ENCODE data around the gene IQGAP2. TPM values are rescaled to one million over a fixed set of nuclear protein-coding genes. Genes with fewer than 3 reads are reported as not detected.

IQGAP2 gene
- total RNA-seq, 1 donor from 2014 or later = 4.0 TPM

DNA sequence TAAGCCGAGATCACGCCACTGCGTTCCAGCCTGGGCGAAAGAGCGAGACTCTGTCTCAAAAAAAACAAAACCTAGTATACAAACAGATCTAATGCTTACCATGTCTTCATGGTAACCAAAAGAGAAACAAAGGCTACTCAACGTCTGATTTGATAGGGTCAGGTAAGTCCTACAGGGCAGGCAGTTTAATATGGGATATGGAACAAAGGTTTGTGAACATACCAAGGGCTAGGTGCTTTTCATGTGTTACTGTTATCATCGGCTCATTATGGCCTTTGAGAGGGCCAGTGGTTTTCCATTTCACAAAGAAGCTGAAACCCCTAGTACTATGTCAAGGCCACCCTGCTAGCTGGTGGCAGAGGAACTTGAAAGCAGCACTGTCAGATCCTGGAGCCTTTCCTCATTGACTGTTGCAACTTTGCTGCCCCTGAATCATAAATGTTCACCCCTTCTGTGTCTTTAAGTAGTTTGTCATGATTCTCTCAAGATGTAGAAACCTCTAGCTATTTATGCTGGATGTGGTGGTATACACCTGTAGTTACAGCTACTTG, 5.1 kb downstream of the IQGAP2 start:
- TF ChIP-seq, protein P1, sequence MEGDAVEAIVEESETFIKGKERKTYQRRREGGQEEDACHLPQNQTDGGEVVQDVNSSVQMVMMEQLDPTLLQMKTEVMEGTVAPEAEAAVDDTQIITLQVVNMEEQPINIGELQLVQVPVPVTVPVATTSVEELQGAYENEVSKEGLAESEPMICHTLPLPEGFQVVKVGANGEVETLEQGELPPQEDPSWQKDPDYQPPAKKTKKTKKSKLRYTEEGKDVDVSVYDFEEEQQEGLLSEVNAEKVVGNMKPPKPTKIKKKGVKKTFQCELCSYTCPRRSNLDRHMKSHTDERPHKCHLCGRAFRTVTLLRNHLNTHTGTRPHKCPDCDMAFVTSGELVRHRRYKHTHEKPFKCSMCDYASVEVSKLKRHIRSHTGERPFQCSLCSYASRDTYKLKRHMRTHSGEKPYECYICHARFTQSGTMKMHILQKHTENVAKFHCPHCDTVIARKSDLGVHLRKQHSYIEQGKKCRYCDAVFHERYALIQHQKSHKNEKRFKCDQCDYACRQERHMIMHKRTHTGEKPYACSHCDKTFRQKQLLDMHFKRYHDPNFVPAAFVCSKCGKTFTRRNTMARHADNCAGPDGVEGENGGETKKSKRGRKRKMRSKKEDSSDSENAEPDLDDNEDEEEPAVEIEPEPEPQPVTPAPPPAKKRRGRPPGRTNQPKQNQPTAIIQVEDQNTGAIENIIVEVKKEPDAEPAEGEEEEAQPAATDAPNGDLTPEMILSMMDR (IDR thresholded peaks at IDR 0.05; ENCODE audit: insufficient read depth, low read length, poor library complexity, severe bottlenecking) = no peak
- DNase-seq (ENCODE audit: low read depth) = no peak
- Histone ChIP-seq H3K4me3 (ENCODE audit: low read depth, low read length) (no peak overlapping the region), H3K36me3 (ENCODE audit: control insufficient read depth, insufficient read depth, low read length) (no peaks in the 10 kb centered on the region), H3K27me3 (ENCODE audit: control insufficient read depth, insufficient read depth, low read length) (peaks cover 13% of the 10 kb centered on the region)

DNA sequence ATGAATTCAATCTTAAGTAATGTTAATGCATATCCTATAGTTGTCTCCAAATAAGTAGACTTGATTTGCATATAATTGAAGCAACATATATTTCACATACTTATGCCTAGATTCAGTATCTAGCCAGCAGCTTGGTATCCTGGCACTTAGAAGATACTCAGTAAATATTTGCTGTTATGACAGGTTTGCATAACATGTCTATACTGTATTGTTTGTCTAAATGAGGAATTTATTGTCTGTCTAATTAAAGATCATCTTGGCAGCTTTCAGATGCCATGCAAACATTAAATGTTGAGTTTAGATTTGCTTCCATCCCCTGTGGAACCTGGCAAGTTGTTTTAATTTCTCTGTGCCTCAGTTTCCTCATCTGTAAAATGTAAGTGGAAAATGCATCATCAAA, 9.4 kb downstream of the IQGAP2 start:
- H3K27me3 ChIP-seq (ENCODE audit: control insufficient read depth, insufficient read depth, low read length) = no peaks in the 10 kb centered on the region
- TF ChIP-seq, protein P1 (IDR thresholded peaks at IDR 0.05; ENCODE audit: insufficient read depth, low read length, poor library complexity, severe bottlenecking) = no peak

DNA sequence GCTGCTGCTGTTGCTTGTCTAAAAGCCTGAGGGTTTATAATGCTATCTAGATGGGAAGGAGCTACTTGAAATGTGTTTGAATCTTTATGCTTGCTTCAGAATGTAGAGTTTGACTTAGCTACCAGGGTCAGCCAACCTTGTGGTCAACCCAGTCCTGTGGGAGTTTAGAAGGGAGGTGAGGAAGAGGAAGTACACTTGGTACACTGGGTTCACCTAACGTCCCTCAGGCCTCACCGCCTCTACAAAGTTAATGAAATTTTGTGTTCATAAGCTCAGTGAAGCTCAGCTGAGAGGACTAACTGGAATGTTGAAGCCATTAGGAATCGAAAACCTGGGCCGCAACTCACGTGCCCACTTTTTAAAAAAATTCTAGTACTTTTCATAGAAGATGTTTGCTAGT, 10.7 kb downstream of the IQGAP2 start:
- no peaks in the 10 kb centered on the region for H3K27me3 ChIP-seq (ENCODE audit: control insufficient read depth, insufficient read depth, low read length)
- TF ChIP-seq, protein P1 (IDR thresholded peaks at IDR 0.05; ENCODE audit: insufficient read depth, low read length, poor library complexity, severe bottlenecking) = no peak
- H3K4me3 ChIP-seq (ENCODE audit: low read depth, low read length) = no peak overlapping the region
- DNase-seq (ENCODE audit: low read depth) = no peak
- H3K36me3 ChIP-seq (ENCODE audit: control insufficient read depth, insufficient read depth, low read length) = no peaks in the 10 kb centered on the region

More for the DNA sequence above, 9.4 kb downstream of the IQGAP2 start:
- H3K36me3 ChIP-seq (ENCODE audit: control insufficient read depth, insufficient read depth, low read length) = no peaks in the 10 kb centered on the region
- no peak overlapping the region for H3K4me3 ChIP-seq (ENCODE audit: low read depth, low read length)
- no peak for DNase-seq (ENCODE audit: low read depth)

DNA sequence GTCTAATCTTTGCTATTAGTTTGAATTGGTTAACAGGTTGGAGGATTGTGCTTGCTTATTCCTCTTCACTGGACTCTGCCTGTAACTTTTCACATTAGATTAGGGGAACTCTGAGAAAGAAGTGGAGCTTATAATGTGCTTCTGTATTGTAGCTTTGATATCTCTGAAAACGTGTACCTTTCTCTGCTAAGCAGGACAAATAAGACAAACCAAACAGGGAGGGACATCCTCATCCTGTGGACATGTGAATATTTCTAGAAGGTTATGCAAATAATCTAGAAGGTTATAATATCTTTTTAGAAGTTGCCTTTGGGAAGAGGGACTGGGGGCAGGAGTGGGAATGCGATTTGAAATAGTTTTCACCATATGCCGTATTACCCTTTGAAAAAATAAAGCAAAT, 11.7 kb downstream of the IQGAP2 start:
- H3K27me3 ChIP-seq (ENCODE audit: control insufficient read depth, insufficient read depth, low read length) = no peaks in the 10 kb centered on the region
- no peak overlapping the region for H3K4me3 ChIP-seq (ENCODE audit: low read depth, low read length)
- TF ChIP-seq, protein P1 (IDR thresholded peaks at IDR 0.05; ENCODE audit: insufficient read depth, low read length, poor library complexity, severe bottlenecking) = no peak
- H3K36me3 ChIP-seq (ENCODE audit: control insufficient read depth, insufficient read depth, low read length) = no peaks in the 10 kb centered on the region
- DNase-seq (ENCODE audit: low read depth) = no peak

DNA sequence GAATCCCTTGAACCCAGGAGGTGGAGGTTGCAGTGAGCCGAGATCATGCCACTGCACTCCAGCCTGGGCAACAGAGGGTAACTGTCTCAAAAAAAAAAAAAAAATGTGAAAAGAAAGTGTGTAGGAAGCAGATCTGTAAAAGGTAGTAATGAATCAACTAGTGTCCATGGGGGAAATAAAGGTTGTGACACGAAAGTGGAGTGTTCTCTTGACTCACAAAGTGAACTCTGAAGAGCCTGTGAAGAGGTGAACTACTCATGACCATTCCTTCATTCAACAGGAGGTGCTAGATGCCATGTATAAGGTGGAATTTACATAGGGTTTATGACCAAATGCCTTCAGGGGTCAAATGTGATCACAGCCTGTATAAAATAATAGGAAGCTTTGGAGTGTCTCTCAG, 12.8 kb downstream of the IQGAP2 start:
- DNase-seq (ENCODE audit: low read depth) = no peak
- H3K27me3 ChIP-seq (ENCODE audit: control insufficient read depth, insufficient read depth, low read length) = no peaks in the 10 kb centered on the region
- no peak overlapping the region for H3K4me3 ChIP-seq (ENCODE audit: low read depth, low read length)
- TF ChIP-seq, protein P1 (IDR thresholded peaks at IDR 0.05; ENCODE audit: insufficient read depth, low read length, poor library complexity, severe bottlenecking) = no peak
- H3K36me3 ChIP-seq (ENCODE audit: control insufficient read depth, insufficient read depth, low read length) = no peaks in the 10 kb centered on the region

DNA sequence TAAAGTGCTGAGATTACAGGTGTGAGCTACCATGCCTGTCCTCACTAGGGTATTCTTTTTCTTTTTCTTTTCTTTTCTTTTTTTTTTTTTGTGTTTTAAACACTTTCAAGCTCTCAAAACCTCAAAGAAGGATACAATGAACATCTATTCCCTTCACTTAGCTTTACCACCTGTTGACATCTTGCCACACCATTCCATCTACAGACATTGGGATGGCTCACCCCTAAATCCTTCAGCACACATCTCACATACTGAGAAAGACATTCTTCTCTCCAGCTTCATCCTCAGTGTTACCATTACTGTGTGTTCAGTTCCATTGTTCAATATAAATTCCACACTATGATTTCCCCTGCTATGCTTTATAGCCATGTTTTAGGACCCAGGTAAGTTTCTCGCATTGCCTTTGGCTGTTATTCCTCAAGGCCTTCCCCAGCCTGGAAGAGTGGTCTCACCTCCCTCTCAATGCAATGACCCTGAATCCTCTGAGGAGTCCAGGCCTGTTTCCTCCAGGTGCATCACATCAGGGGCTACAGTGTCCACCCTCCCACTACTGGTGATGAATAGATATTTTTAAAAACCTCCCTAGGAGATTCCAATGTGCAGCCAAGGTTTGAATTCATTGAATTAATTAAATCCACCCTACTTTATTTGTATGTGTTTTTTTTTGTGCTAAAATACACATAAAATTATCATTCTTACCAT, 16.7 kb downstream of the IQGAP2 start:
- Histone ChIP-seq H3K4me3 (ENCODE audit: low read depth, low read length) (no peak overlapping the region), H3K27me3 (ENCODE audit: control insufficient read depth, insufficient read depth, low read length) (no peaks in the 10 kb centered on the region), H3K36me3 (ENCODE audit: control insufficient read depth, insufficient read depth, low read length) (no peaks in the 10 kb centered on the region)
- DNase-seq (ENCODE audit: low read depth) = no peak
- TF ChIP-seq, protein P1 (IDR thresholded peaks at IDR 0.05; ENCODE audit: insufficient read depth, low read length, poor library complexity, severe bottlenecking) = no peak

Measured in kidney epithelial cell (primary cell).